HepG2 (cell line): ENCODE data around the gene C17orf75. TPM values are rescaled to one million over a fixed set of nuclear protein-coding genes. Genes with fewer than 3 reads are reported as not detected.

Experiments
- ASH2L ChIP-seq: fragments of 300-600, 200-600 bp; sonication (generic); IDR thresholded peaks from 2 replicates; pipeline ENCODE4 v1.7.0; 2017; ENCODE audit warnings: low read depth, mild to moderate bottlenecking, moderate library complexity, mixed read lengths, low read length; ENCODE audit not compliant: insufficient read length
- CSRNP2 ChIP-seq: sonication (generic); formaldehyde crosslinking; conservative IDR thresholded peaks from 2 replicates; pipeline ENCODE4 v1.8.0; 2022; ENCODE audit warnings: low read depth, missing genetic modification reagents
- NBN ChIP-seq: fragments of 450-650 bp; conservative IDR thresholded peaks from 2 replicates; pipeline ENCODE4 v1.6.1; 2017
- NCOA2 ChIP-seq: sonication (generic); formaldehyde crosslinking; IDR thresholded peaks from 2 replicates; pipeline ENCODE4 v1.8.0; 2022; ENCODE audit warnings: inconsistent platforms
- PHF8 ChIP-seq: sonication (generic); formaldehyde crosslinking; IDR thresholded peaks from 2 replicates; pipeline ENCODE4 v1.5.0; 2020; ENCODE audit warnings: missing genetic modification reagents
- TFDP1 ChIP-seq: IDR thresholded peaks from 2 replicates; pipeline ENCODE4 v1.6.1; 2016; ENCODE audit warnings: missing compliant biosample characterization, missing genetic modification reagents, borderline replicate concordance
- USF2 ChIP-seq, 2 experiments: sonication (generic) in 1 of 2; formaldehyde crosslinking in 1 of 2; IDR thresholded peaks; 2 replicates each; pipeline versions ENCODE4 v1.5.1 to v1.6.1; 2011 to 2020; ENCODE audit warnings: borderline replicate concordance in 1 of 2, low read depth in 1 of 2, low read length in 1 of 2, mild to moderate bottlenecking in 1 of 2, missing genetic modification reagents in 1 of 2, moderate library complexity in 1 of 2
- ZFP41 ChIP-seq: sonication (generic); formaldehyde crosslinking; IDR thresholded peaks from 2 replicates; pipeline ENCODE4 v1.4.0; 2020; ENCODE audit warnings: mild to moderate bottlenecking, missing genetic modification reagents, borderline replicate concordance
- ZKSCAN8 ChIP-seq: IDR thresholded peaks from 2 replicates; pipeline ENCODE4 v1.6.1; 2016; ENCODE audit warnings: borderline replicate concordance, missing genetic modification reagents, missing compliant biosample characterization
- ZNF318 ChIP-seq: sonication (generic); formaldehyde crosslinking; IDR thresholded peaks from 2 replicates; pipeline ENCODE4 v1.4.0; 2020; ENCODE audit warnings: mild to moderate bottlenecking, missing genetic modification reagents
- ZNF549 ChIP-seq: sonication (generic); formaldehyde crosslinking; IDR thresholded peaks from 2 replicates; pipeline ENCODE4 v1.5.0; 2020; ENCODE audit warnings: missing genetic modification reagents
- ZSCAN21 ChIP-seq: sonication (generic); formaldehyde crosslinking; IDR thresholded peaks from 2 replicates; pipeline ENCODE4 v1.8.0; 2022; ENCODE audit warnings: mild to moderate bottlenecking, missing genetic modification reagents, moderate library complexity, borderline replicate concordance
- polyA plus RNA-seq, 8 experiments: library from polyadenylated mRNA; depleted of rRNA in 3 of 8; stranded (reverse) in 7 of 8; unstranded in 1 of 8; fragments of >200 nt; fragmentation: Illumina TruSeq in 4 of 8; extraction: Trizol in 4 of 8; gene quantifications; 2 replicates each; pipeline versions ENCODE4 v1.2.1 to v1.2.3, GENCODE V29; 2011 to 2016; ENCODE audit warnings: low read depth in 4 of 8, missing spikeins in 1 of 8, mixed read lengths in 1 of 8; ENCODE audit not compliant: insufficient read depth in 1 of 8
- total RNA-seq, 5 experiments: library from RNA; depleted of rRNA; stranded (reverse); fragments of >200 nt; fragmentation: Illumina TruSeq; extraction: Trizol; gene quantifications; 2 replicates each; pipeline ENCODE4 v1.2.3, GENCODE V29; 2016; ENCODE audit warnings: low read depth in 1 of 5

The C17orf75 gene
- total and polyA plus RNA-seq, 2 of the 13 experiments (the other 11 are each of a cell fraction or from before 2014, with no cell fraction given), result 16.2 to 33.0 TPM

- TF ChIP-seq USF2 (IDR thresholded peaks at IDR 0.05; ENCODE audit: low read depth, low read length) (peak; percentile 95), USF2 (CRISPR knock-in tag; IDR thresholded peaks at IDR 0.05; ENCODE audit: borderline replicate concordance) (peak; percentile 97; the same call in 1 of the 2 replicates), ZFP41 (CRISPR knock-in tag) (no peak), ZNF549 (CRISPR knock-in tag) (0 out of 2 replicates have a peak, but pooled peaks have one; percentile 57), ASH2L (peak; percentile 94), PHF8 (peak; percentile 95), NCOA2 (peak; percentile 25; the same call in 1 of the 2 replicates), ZNF318 (no peak), TFDP1 (CRISPR knock-in tag) (peak; percentile 61; the same call in 1 of the 2 replicates), CSRNP2 (no peak), ZKSCAN8 (CRISPR knock-in tag) (no peak), NBN (no peak), ZSCAN21 (CRISPR knock-in tag) (peak; percentile 32; the same call in 1 of the 2 replicates)
Measured at GRCh38 chr17:32349854-32350665, 8.1 kb upstream of the C17orf75 start, which contains the start of gene ZNF207 (continued).
